ENCODE measurements around the gene DCDC2. TPM values are rescaled to one million over a fixed set of nuclear protein-coding genes. Genes with fewer than 3 reads are reported as not detected.

The DCDC2 gene
- total RNA-seq, result 5.9 TPM

DNA sequence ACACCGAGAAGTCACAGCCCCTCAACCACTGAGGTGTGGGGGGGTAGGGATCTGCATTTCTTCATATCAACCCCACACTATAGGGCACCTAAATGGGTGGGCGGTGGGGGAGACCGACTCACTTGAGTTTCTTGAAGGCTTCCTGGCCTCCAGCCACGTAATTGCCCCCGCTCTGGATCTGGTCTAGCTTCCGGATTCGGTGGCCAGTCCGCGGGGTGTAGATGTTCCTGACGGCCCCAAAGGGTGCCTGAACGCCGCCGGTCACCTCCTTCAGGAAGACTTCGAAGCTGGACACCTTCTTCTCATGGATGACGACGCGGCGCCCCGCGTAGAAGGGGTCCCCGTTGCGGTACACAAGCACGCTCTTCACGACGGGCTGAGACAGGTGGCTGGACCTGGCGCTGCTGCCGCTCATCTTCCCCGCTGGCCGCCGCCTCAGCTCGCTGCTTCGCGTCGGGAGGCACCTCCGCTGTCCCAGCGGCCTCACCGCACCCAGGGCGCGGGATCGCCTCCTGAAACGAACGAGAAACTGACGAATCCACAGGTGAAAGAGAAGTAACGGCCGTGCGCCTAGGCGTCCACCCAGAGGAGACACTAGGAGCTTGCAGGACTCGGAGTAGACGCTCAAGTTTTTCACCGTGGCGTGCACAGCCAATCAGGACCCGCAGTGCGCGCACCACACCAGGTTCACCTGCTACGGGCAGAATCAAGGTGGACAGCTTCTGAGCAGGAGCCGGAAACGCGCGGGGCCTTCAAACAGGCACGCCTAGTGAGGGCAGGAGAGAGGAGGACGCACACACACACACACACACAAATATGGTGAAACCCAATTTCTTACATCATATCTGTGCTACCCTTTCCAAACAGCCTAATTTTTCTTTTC is at the start of gene DCDC2:
Gene DCDC2, minus strand, starts transcription at position 724 of the 883 bp plus-strand sequence. Its CDS starts 309 bp downstream, at position 415.

DNA sequence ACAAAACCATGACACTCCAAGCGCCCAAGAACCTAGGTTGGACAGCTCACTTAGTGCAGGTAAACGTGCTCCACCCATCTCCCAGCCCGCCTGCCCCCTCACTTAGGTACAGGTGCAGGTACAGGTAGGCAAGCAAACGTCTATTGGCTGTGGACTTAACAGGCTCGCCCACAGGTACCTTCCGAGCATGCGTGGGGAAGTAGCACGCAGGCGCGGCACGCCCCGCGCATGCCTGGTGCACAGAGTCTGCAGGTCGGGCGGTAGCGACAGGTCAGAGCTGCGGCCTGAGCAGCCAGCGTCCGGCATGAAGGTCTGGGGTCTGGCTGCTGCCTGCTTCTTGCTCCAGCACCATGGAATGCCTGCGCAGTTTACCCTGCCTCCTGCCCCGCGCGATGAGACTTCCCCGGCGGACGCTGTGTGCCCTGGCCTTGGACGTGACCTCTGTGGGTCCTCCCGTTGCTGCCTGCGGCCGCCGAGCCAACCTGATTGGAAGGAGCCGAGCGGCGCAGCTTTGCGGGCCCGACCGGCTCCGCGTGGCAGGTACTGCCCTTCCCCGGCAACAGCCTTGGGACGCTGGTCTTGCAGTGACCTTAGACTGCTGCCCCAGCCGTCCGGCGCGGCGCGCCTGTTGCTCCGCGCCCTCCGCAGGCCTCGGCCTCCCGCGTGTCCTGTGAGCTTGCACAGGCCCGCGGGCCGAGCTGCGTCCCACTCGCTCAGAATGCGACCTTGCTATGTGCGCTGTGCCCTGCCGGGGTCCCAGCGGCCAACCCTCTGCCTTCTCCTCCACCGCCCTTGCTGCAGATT is 45.0 kb upstream of the DCDC2 start, which contains the start of gene MRS2:
Gene MRS2, plus strand, starts transcription at position 240 of the 804 bp plus-strand sequence. Its CDS starts 111 bp downstream, at position 351.

DNA sequence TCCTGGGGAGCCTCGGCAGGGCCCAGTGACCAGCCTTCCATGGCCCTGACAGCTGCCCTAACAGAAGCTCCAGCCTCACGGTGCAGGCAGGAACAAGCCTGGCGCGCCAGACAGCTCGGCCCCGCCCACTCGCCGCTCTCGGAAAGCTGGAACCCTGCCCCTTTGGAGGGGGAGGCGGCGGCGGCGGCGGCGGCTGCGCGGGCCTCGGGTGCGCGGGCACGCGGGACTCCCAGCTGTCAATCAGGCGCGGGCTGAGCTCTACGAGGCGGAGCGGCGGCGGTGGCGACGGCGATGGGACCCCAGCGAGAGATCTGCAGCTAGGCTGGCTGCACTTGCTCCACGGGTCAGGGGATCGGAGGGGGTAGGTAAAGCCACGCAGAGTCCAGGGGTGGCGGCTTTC is 231.9 kb downstream of the DCDC2 start, which contains the start of gene NRSN1:
Gene NRSN1, plus strand, starts transcription at position 236 of the 400 bp plus-strand sequence. CDS start 8,113 bp downstream, outside the sequence.

Other genes starting within 250 kb of the DCDC2 start
- gene NRSN1, start 231.8 kb downstream of the DCDC2 start, total RNA-seq, result 12.5 TPM
- 41.1 TPM for gene MRS2, start 44.9 kb upstream of the DCDC2 start, total RNA-seq
- 10.9 TPM for gene GPLD1, start 131.5 kb upstream of the DCDC2 start, total RNA-seq
- gene ALDH5A1, start 136.9 kb upstream of the DCDC2 start, total RNA-seq, result 17.5 TPM

All from camera-type eye (tissue), 1 donor.